Activated CD8-positive, alpha-beta memory T cell treated with anti-CD3 and anti-CD28 coated beads for 1 hour (primary cell): ENCODE results near the gene SSX1.
"Not testable (repeated sequence)": the region's sequence is repeated elsewhere in the genome, so short reads cannot be mapped to it uniquely, and the experiment has no call there.

Experiments
- DNase-seq, 2 donors: peaks; one replicate each; pipeline ENCODE4 v3.0.0-alpha.2; 2020; ENCODE audit warnings: low read depth in 1 of 2; ENCODE audit errors: extremely low read depth in 1 of 2

SSX1 gene

GRCh38 chrX:48255062-48255796 is at the start of gene SSX1:
Gene SSX1 (plus strand): TSS chrX:48255392. CDS start chrX:48257242, 1,850 bp downstream.
- not testable (repeated sequence) for DNase-seq

GRCh38 chrX:48214341-48214740 is 40.9 kb upstream of the SSX1 start:
- not testable (repeated sequence) for DNase-seq

GRCh38 chrX:48224196-48224595 is 31.0 kb upstream of the SSX1 start:
- not testable (repeated sequence) for DNase-seq

GRCh38 chrX:48252945-48253344 is 2.2 kb upstream of the SSX1 start:
- DNase-seq, result not testable (repeated sequence)

- DNase-seq, result not testable (repeated sequence)
These were observed 19.2 kb downstream of the SSX1 start for GRCh38 chrX:48274365-48274764.

GRCh38 chrX:48278958-48279357 is 23.8 kb downstream of the SSX1 start:
- no peak for DNase-seq

- not testable (repeated sequence) for DNase-seq
These were observed 25.5 kb downstream of the SSX1 start for GRCh38 chrX:48280729-48281128.

- DNase-seq, result no peak
These were observed 51.0 kb downstream of the SSX1 start for GRCh38 chrX:48306175-48306574.

GRCh38 chrX:48313996-48314395 is 58.8 kb downstream of the SSX1 start:
- not testable (repeated sequence) for DNase-seq
